ENCODE data around the gene TTC7B.

DNA sequence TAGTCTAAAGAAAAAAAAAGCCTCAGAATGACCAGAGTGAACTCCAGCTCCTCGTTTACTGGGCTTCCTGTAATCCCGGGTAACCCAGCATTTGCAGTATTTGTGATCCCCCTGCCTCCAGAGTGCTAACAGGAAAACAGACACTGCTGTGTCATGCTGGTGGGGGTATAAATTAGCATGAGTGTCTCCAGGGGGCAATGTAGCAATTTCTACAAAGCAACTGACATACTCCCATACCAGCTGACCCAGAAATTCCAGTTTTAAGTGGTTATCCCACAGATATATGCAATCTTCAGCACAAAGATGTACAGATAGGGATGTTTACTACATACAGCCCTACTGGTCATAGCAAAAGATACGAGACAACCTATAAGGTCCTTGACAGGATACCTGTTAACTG, 18.8 kb downstream of the TTC7B start:
- TF ChIP-seq, protein P1, sequence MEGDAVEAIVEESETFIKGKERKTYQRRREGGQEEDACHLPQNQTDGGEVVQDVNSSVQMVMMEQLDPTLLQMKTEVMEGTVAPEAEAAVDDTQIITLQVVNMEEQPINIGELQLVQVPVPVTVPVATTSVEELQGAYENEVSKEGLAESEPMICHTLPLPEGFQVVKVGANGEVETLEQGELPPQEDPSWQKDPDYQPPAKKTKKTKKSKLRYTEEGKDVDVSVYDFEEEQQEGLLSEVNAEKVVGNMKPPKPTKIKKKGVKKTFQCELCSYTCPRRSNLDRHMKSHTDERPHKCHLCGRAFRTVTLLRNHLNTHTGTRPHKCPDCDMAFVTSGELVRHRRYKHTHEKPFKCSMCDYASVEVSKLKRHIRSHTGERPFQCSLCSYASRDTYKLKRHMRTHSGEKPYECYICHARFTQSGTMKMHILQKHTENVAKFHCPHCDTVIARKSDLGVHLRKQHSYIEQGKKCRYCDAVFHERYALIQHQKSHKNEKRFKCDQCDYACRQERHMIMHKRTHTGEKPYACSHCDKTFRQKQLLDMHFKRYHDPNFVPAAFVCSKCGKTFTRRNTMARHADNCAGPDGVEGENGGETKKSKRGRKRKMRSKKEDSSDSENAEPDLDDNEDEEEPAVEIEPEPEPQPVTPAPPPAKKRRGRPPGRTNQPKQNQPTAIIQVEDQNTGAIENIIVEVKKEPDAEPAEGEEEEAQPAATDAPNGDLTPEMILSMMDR (IDR thresholded peaks at IDR 0.05), result no peak
- TF ChIP-seq POLR2AphosphoS5 (IDR thresholded peaks at IDR 0.05; ENCODE audit: low read depth, low read length), result no peak
